HG03135 (cell line): ENCODE measurements around the gene EXOSC10.
A peak's percentile ranks its signal among the peaks of the same experiment; 100 is the strongest.
"Not testable (repeated sequence)": the region's sequence is repeated elsewhere in the genome, so short reads cannot be mapped to it uniquely, and the experiment has no call there.

Experiments used
- ATAC-seq: cut with Tn5 transposase; IDR thresholded peaks from one replicate; pipeline ENCODE4 v1.9.1; 2021; ENCODE audit warnings: mild to moderate bottlenecking, moderate library complexity; ENCODE audit not compliant: unreplicated experiment

Gene EXOSC10

DNA sequence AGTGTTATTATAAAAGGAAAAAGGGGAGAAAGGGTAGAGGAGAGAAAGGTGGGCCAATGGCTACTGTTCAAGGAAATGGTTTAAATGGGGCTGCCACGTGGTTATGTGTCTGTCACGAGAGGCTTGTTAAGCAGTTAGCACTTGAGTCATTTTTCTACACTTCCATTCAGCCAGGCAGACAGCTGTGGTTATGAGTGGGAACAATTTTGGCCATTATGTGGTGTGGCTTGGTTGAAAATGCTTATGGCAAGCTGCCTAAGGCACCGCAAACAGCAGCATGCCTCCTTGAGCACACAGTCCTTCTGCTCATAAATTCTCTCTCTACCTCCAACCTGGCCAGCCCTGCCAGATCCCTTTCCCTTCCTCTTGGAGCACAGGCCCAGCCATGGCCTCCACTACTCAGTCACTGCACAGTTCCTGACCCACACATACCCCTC, 36.7 kb downstream of the EXOSC10 start:
- ATAC-seq, result no peak

DNA sequence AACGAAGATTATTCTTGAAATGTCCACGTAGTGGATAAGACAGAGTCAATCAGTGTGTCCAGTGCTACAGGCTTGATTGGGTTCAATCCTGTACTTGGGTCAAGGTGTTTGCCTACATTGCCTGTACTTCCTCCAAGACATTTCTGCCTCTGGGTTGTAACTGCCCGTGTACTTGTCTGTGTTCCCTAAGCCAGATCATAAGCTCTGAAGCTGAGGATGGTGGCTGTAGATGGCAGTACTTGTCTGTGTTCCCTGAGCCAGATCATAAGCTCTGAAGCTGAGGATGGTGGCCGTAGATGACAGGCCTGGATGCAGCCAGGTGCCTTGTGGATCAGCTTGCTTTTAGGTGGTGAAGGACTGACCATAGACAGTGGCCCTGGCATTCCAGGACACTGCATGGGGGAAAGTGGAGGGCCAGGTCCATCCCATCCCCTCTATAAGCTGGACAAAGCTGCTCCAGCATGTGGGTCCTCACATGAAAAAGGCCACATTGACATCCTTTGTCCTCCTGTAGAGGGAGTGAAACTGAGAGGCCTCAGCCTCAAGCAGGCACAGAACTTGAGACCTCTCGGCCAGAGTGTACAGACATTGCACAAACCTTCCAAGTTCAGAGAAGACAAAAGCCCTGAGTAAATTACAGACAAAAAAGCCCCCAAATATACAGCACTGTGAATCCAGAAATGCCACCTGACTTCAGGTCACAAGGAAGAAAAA, 37.9 kb downstream of the EXOSC10 start:
- ATAC-seq, result no peak

- peak; percentile 86 for ATAC-seq
Observed at GRCh38 chr1:11059968-11060830, 39.5 kb downstream of the EXOSC10 start, which contains the start of gene SRM. Gene SRM (minus strand): TSS chr1:11060018. CDS start chr1:11059943, 75 bp downstream.

DNA sequence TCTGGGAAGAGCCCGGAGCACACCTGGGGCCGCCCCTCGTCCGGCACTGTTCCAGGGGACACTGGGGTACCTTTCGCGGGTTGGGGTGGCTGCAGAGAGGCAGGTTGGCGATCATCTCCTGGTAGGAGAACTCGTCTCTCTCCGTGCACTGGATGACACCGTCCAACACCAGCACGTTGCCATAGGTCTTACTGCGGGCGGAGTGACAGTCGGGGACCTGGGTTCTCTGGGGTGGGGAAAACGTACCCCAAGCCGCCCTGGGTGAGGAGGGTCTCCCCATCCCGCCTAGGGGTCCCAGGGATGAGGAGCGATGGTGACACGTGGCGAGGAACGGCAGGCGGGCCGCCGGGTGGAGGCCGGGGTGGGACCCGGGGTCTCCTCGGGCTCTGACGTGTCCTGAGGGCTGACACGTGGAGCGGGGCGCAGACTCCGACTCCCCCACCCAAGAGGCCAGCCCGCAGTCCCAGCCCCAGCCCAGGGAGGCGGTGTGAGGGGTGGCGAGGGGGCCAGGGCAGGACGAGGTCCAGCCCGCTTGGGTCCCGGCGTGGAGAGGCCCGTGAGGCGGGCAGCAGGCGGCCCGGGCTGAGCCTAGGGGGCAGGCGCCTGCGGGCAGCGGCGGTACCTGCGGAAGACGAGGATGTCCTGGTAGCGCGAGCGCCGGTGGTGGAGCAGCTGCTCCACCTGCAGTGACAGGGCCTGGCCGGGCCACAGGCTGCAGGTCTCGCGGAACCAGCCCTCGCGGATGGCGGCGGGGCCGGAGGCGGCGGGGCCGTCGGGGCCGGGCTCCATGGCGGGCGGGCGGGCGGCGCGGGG, 40.3 kb downstream of the EXOSC10 start:
- peak; percentile 32 for ATAC-seq

DNA sequence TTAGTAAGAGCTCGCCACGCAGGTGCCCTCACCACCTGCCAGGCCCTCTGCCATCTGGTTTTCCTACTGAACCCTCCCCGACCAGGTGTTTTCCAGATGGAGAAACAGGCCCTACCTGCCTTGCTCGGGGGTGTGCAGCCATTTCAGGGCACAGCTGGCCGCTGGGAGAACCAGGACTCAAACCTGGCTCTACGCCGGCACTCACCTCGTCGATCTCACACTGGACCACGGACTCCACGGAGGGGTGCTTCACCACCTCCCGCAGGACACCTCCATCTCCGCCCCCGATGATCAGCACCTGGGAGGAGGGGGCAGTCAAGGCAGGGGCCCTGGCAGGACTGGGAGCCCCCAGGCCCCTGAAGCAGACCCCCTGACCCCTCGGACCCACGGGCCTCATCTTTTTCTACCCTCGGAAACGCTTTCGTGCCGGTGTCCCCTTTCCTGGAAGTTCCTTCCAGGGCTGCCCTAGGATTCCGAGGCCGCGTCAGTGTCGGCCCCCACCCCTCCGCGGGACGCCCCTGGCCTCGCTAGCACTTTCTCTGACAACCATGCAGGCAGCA, 41.0 kb downstream of the EXOSC10 start:
- no peak for ATAC-seq

GRCh38 chr1:11058026-11058425, 41.6 kb downstream of the EXOSC10 start:
- ATAC-seq, result no peak

DNA sequence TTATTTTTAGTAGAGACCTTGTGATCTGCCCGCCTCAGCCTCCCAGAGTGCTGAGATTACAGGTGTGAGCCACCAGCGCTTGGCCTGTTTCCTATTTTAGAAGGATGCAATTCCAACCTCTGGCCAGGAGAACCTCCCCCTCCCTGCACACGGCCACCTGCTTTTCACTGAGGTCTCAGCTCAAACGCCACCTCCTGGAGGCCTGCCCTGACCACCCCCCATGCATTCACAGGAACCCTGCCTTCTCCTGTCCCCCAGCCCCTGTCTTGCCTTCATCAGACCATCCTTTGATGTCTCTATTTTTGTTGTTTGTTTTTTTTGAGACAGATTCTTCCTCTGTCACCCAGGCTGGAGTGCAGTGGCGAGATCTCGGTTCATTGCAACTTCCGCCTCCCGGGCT, 42.2 kb downstream of the EXOSC10 start:
- ATAC-seq, result no peak

DNA sequence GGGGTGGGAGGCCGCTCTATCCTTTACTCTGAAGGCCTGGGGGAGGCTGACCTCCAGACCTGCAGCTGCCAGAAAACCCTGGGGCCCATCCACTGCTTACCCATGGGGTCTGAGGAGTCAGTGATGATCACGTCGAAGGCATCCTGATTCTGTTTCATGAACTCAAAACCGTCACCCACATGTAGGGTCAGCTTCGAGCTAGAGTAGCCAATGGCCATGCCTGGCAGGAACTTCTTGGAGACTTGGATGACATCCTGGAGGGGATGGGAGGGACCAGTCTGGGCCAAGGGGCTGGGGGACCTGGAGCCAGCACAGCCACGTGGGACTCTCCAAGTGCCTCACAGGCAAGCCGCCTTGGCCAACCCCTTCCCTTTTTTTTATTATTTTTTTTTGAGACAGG, 43.2 kb downstream of the EXOSC10 start:
- ATAC-seq, result no peak

GRCh38 chr1:11055676-11056075, 44.0 kb downstream of the EXOSC10 start:
- ATAC-seq, result no peak

GRCh38 chr1:11054666-11055065, 45.0 kb downstream of the EXOSC10 start:
- no peak for ATAC-seq

- no peak for ATAC-seq
Observed at GRCh38 chr1:11054181-11054580, 45.5 kb downstream of the EXOSC10 start.

GRCh38 chr1:11053758-11054137, 45.9 kb downstream of the EXOSC10 start:
- ATAC-seq, result no peak

- ATAC-seq, result no peak
Observed at GRCh38 chr1:11052839-11053757, 46.6 kb downstream of the EXOSC10 start.

- ATAC-seq, result no peak
Observed at GRCh38 chr1:11051781-11052511, 47.7 kb downstream of the EXOSC10 start.

DNA sequence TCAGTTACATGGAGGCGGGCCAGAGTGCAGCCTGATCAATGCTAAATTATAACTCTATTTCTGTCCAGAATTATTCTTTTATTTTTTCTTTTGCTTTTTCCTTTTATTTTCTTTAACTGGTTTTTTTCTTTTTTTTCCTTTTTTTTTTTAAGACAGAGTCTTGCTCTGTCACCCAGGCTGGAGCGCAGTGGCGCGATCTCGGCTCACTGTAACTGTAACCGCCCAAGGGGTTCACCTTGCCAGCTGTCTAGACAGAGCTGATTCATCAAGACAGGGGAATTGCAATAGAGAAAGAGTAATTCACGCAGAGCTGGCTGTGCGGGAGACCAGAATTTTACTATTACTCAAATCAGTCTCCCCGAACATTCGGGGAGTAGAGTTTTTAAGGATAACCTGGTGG, 48.5 kb downstream of the EXOSC10 start:
- not testable (repeated sequence) for ATAC-seq

- ATAC-seq, result no peak
Observed at GRCh38 chr1:11046625-11047365, 52.9 kb downstream of the EXOSC10 start, which contains the start of gene MASP2. Gene MASP2 (minus strand): TSS chr1:11047239. CDS start chr1:11047207, 32 bp downstream.

GRCh38 chr1:11046270-11046566, 53.5 kb downstream of the EXOSC10 start:
- ATAC-seq, result no peak

DNA sequence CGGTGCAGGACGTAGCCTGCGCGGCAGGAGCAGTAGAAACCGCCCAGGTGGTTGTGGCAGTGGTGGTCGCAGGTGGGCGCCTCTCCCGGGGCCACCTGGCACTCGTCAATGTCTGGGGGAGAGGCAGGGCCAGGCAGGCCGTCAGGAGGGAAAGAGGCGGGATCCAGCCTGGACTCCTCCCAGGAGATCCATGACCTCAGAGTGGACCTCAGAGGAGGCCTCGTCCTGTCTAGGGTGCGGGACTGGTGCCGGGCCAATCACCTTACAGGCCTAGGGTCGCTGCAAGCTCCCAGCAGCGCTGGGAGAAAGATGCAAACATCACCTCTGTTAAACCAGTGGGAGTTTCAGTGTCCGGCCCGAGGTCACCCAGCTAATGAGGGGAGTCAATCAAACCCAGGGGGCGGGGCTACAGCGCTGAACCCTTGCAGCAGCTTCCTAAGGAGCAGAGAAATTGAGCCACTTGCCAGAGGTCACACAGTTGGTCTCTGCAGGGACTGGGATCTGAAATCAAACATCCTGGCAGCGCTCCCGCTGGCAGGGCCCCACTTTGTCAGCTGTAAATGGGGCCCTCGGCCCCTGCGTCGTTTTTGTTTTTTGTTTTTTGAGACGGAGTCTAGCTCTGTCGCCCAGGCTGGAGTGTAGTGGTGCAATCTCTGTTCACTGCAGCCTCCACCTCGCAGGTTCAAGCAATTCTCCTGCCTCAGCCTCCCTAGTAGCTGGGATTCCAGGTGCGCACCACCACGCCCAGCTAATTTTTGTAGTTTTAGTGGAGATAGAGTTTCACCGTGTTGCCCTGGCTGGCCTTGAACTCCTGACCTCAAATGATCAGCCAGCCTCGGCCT, 54.0 kb downstream of the EXOSC10 start:
- no peak for ATAC-seq
